Right renal pelvis (tissue), 4 donors: ENCODE data around the gene EXOC2. TPM values are rescaled to one million over a fixed set of nuclear protein-coding genes. Genes with fewer than 3 reads are reported as not detected.
A peak's percentile ranks its signal among the peaks of the same experiment; 100 is the strongest.

Source experiments
- DNase-seq, 4 donors: peaks; one replicate each; pipeline ENCODE4 v3.0.0-alpha.2; 2013; ENCODE audit warnings: low read depth in 4 of 4, low spot score in 3 of 4, missing footprints in 1 of 4
- polyA plus RNA-seq, 4 donors: library from polyadenylated mRNA; unstranded; fragments of 120-200 nt; gene quantifications; one replicate each; pipeline ENCODE4 v1.2.1, GENCODE V29; 2013; ENCODE audit not compliant: insufficient read length in 4 of 4

EXOC2 gene
- polyA plus RNA-seq, 4 donors = 22.3 to 26.1 (median 24.8) TPM

DNA sequence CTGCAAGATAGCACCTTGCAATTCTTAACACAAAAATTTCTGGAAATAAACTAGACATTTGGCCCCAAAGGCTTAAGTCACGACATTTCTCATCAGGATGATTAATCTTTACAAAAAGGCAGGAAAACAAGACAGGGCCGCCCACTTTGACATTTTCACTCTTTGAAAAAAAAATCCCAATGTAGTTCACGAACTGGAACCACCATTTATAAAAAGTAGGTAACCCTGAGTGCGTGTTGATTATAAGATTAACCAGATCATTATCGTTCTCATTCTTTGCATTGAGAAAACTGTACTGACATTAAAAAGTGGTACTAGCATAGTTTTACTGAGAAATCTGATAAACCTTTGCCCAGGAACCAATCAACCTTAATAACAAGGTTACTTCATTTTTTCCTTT is 144.8 kb downstream of the EXOC2 start:
- no peak for DNase-seq

DNA sequence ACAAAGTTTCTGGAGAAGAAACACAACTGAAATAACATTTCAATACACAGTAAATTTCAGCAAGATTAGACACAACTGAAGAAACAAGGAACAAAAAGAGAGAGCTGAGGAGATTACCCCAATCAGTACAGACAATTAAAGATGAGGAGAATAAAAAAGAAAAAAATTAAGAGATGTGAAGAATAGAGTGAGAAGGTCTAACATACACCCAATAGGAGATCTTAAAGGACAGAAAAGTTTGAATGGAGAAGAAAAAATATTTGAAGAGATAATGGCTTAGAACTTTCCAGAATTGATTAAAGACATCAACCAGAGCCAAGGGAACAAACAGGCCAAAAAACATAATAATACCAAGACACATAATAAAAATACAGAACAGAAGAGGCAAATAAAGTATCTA is 152.4 kb downstream of the EXOC2 start:
- no peak for DNase-seq

DNA sequence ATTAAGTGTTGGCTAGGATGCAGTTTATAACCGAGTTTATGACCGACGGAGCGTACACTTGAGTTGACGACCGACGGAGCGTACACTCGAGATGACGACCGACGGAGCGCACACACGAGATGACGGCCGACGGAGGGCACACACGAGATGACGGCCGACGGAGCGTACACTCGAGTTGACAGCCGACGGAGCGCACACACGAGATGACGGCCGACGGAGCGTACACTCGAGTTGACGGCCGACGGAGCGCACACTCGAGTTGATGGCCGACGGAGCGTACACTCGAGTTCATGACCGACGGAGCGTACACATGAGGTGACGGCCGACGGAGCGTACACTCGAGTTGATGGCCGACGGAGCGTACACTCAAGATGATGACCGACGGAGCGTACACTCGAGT is 155.8 kb downstream of the EXOC2 start:
- DNase-seq = no peak

DNA sequence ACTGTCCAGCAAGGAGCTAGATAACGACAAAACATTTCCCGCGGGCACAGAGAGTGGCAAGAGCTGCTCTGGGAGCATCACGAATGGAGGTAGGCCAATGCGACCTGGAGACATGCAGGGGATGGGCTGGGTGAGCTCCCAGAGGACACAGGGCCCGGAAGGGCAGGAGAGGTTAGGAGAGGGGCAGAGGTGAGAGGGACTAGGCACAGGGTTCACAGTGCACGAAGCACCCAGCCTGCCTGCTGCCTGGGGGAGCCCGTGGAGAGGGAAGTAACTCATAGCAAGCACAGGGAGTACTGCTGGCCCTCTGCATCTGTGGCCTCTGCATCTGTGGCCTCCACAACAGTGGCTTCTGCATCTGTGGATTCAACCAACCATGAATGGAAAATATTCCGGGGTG is 162.5 kb downstream of the EXOC2 start:
- no peak for DNase-seq

DNA sequence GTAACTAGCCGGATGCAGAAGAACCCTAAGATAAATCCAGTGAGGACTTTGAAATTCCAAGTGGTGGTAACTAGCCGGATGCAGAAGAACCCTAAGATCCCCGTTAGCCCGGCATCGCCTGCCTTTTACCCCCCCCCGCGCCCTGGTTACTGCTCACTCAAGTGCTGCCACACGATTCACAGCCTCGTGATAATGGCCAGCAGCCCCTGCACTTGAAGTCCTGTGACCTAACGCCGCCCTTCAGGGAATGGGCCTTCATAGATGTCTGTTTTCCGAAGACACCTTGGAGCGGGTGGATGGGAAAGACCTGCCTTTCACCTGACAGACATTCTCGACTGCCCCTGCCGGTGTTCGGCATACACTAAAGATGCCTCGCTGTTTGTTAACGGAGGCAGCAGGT is 163.9 kb downstream of the EXOC2 start:
- DNase-seq = no peak

DNA sequence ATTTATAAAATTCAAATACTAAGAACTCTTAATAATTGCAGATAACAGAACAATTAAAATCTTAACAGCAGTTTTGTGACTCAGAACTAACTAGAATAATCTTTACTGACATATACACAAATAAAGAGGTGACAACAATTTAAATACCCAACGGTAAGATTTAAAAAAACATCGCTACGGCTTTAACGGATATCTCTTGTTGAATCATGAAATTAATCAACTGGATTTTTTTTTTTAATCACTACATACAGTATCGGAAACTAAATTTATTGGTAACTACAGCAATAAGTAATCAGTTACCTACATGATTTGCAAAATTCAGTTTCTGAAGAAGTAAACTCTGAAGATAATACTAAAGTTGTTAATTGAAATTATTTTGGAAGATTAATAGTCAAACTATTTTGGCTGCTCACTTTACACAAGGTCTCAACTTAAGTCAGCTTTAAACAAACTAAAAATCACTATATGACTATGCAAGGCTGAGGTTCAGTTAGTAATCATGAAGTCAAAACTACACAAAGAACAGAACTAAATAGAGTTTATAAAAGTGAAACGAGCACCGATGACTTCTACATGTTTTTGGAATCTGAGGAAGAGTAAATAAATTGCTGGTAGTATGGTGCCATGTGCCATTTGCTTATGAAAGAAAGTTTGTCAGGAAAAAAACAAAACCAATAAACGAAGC is 164.8 kb downstream of the EXOC2 start:
- no peak for DNase-seq

DNA sequence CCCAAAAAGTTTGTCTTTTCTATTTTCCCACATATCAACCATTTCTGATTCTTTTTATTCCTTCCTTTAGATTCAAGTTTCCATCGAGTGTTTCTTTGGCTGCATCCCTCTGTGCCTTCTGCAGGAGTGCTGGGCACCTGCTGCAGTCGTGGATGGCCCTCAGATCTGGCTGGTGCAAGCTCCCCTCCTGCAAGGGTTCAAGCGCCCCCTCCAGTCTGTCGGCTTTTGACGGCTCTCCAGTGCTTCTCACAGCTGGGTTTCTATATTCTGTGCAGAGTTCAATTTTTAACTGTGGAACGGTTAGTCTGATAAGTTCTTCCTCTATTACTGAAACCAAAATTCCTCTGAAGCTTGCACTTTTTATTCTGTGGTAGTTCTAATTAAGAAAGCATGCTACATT is 168.1 kb downstream of the EXOC2 start:
- no peak for DNase-seq

DNA sequence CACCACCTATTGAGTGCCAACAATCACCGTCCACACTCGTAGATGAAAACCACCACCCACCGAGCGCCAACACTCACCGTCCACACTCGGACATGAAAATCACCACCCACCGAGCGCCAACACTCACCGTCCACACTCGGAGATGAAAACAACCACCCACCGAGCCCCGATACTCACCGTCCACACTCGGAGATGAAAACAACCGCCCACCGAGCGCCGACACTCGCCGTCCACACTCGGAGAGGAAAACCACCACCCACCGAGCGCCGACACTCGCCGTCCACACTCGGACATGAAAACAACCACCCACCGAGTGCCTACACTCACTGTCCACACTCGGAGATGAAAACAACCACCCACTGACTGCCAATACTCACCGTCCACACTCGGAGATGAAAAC is 172.1 kb downstream of the EXOC2 start:
- DNase-seq = no peak

DNA sequence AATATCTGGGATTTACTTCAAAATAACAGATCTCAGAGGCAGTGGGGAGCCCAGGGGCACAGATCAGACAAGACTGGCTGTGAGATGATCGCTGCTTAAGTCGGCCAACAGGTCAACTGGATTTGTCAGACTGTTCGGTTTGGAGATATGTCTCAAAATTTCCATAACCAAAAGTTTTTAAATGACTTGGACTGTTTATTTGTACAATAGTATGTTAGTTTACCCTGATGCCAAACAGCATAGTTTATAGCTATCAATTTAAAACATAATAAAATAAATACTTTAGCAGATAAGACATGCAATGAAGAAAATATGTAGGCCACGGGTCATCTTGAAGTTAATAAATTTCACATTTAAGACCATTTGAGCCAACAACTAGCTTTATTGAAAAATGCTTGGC is 174.7 kb downstream of the EXOC2 start:
- DNase-seq = no peak

DNA sequence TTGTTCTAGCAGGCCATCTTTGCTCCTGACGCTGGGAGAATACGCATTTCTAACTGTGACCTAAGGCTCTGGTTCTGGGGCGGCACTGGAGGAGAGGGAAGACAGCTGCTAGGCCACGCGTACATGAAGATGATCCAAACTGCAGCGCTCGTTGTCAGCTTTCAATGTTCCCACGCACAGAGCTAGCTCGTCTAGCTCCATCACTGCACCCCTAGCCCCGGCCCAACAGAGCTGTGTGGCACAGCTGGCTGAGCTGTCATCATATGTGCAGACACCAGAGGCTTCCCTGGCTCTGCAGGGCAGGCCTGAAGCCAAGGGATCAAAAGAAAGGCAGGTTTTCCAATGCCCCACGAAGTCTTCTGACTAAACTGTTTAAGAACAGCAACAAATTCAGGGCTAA is 176.7 kb downstream of the EXOC2 start:
- DNase-seq = no peak

DNA sequence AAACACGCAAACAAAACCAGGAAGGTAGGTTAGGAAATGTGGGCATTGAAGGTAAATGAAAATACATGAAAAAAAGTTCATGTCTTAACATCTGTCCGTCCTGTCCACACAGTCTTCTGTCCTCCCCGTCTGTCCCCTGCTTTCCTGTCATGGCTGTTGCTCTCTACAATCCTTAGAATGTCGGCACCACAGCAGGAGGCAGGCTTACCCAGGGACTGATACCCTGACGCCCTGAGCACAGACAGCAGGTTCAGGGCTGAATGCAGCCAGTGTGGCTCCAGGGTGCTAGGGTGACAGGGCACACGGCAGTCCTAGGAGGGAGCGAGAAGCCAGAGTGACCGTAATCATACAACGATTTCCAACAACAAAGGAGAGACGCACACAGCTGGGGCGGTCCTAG is 177.7 kb downstream of the EXOC2 start:
- no peak for DNase-seq

DNA sequence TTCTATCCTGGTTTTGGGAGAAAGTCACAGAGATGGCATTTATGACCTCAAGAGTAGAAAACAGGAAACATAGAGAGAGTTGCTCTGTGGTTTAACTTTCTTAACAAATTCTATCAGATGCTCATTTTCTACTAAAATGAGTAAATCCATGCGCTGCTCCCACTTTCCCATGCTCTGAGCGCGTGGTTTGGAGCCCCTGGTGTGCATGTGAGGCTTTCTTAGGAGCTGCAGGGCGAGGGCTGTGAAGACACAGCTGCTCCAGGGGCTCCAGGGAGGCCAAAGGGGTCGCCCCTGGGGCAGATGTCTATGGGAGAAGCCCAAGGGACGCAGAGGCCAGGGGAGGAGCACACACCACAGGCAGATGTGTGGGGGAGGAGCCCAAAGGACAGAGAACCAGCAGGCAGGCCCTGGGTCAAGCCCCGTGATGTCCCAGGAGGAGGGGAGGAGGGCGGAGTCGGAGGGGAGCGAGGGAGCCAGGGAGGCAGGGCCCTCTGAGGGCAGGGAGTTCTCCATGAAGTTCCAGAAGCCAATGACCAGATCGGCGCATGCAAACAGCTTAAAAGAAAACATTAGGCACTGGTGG is 178.5 kb downstream of the EXOC2 start:
- peak in 2 of 4 donors; percentile 1 to 6 for DNase-seq

DNA sequence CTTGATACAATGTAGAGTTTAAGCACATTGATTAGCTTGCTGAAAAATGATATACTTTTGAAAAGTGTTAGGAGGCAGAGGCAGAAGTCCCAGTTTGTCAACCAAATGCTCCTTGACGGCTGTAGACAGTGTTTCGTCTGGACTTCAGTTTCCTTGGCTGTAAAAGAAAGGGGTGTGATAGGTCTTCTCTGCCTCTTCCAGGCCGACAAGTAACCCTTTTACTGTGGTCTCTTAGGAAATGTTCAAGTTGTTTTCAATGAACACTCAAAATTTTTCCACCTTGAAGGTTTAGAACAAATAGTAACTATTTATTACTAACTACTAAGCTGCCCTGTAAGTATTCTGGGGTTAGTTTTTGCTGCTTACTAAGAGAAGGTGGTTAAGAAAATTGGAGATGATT is 179.0 kb downstream of the EXOC2 start:
- no peak for DNase-seq

DNA sequence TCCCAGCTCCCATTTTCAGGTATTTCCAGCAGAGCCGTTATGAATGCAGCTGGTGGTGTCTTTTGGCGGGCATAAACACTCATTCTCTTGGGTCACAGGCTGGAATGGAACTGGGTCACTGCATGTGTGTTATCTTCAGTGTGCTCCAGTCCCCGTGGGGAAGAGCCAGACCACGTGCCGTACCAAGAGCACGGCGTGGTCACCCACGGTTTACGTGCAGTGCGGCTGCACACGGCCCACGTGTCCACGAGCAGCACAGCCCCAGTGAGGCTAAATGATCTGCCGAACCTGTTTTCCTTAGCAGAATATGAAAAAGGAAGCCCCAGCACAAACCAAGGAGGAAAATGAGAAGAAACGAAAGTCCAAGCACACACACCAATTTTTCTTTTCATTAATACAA is 179.9 kb downstream of the EXOC2 start:
- no peak for DNase-seq

DNA sequence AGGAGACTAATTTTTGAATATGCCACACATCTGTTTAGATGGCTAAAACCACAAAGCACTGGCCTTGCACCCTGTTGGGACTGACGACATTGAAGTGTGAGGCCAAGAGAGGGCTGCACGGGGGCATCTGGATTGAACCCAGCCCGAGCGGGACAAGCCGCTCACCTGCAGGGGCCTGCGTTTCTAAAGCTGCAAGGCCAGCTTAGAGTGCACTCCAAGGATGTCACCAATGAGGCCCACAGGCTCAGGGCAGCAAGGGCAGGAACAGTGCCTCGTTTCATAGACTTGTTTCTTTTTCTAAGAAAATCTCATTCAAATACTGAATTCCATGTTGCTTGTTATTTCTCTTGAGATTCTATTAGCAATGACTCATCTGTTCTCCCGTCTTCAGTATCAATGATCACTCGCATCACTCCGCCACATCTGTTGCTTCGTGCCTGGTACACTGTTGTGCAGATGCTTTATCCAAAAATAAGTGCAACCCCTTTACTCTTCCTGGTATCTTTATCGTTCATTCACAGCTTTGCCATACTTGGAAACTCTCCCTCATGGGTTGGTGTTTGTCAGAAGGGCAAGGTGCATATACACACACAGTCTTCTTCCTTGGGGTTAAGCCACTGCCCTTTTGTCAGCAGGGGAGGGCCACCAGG is 181.3 kb downstream of the EXOC2 start:
- no peak for DNase-seq

DNA sequence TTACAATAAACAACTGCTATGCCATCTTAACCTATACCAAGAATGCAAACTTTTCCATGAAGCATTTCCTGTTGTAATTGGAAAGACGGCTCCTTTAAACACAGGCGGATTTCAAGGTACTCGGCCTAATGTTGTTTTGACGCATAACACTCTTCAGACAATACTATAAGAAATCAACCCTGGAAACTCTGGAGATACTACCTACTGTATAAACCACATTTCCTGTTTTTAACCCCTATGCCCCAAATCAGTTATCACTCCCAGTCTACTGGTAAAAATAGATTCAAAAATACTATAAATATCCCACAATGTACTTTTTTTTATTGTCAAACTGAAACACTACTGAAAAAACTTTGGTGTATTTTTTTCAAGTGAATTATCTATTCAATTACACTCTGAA is 183.3 kb downstream of the EXOC2 start:
- DNase-seq = no peak

DNA sequence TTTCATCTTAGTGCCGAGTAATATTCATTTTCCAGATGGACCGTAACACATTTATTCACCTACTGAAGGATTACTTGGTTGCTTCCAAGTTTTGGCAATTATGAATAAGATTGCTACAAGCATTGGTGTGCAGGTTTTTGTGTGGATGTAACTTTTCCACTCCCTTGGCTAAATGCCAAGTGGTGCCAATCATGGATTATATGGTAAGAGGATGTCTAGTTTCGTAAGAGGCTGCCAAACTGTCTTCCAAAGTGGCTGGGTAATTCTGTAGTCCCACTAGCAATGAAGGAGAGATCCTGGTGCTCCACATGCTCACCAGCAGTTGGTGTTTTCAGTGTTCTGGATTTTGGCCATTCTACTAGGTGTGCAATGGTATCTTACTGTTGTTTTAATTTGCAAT is 184.3 kb downstream of the EXOC2 start:
- DNase-seq = no peak

DNA sequence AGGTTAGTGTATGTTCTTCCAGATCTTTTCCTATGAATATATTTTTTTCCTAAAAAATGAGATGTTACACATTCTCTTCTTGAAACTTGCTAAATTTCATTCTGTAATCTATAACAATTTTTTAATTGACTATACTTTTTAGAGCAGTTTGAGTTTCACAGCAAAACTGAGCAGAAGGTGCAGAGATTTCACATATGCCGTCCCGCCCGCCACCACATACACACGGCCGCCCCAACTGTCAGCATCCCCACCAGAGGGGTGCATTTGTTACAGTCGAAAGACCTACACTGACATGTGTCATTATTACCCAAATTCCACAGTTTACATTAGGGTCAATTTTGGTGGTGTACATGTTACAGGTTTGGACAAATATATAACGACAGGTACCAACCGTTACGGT is 184.9 kb downstream of the EXOC2 start:
- no peak for DNase-seq

DNA sequence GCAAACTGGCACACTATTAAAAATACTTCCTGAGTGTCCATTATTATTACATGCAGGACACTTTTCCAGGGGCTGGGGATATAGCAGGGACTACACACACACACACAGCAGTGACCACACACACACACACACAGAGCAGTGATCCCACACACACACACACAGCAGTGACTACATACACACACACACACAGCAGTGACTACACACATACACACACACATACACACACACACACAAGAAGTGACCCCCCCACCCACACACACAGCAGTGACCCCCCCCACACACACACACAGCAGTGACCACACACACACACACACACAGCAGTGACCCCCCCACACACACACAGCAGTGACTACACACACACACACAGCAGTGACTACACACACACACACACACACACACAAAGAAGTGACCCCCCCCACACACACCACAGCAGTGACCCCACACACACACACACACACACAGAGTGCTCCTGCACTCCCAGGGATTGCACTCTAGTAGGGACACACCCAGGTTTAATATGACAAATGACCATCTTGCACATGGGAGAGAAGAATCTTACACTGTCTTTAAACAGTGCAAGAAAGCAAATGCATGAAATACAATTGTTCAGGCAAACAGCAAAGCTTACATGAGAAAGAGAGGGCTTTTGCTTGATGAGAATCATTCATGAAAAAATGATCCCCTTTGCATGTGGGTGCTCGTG is 185.9 kb downstream of the EXOC2 start:
- no peak for DNase-seq

DNA sequence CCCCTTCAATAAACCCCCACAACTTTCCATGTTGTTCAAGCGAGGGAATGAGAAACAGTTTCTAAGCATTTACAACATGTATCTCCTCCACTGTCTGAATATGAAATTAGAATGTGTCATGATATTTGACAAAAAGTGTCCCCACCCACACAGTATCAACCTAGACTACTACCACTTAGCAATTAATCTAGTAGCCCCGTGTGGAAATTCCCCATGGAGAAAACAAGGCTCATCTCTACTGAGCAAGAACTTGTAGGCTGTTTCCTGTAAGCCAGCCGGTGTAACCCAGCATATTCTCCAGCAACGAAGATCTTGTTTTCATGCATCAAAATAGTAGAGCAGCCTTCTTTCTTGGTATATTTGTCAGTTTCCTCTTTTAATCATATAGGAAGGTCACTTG is 186.4 kb downstream of the EXOC2 start:
- DNase-seq = no peak

DNA sequence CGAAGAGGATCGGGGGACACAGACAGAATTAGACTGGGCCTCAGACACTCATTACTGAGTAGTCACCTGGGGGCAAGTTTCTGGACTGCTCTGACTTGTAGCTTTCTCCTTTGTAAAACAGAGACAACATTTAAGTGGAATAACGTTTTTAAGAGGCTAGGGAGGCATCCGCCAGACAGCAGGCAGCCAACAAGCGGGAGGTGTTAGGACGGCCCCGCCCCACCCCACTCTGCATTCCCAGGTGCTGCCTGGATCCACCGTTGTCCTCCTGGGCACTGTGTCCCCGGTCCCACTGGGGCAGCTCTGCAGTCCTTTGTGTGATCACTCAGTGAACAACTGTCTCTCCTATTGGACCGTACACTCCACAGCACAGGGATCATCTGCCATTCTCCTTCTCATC is 187.6 kb downstream of the EXOC2 start:
- no peak for DNase-seq
